Adipocyte (in vitro differentiated cells): ENCODE results near the gene VANGL1.

Experiments used
- DNase-seq: peaks from one replicate; pipeline ENCODE4 v3.0.0-alpha.2; 2015; ENCODE audit warnings: low read depth
- H3K27me3 ChIP-seq: replicated peaks from 2 replicates; pipeline ENCODE4 v1.7.0; 2013; ENCODE audit warnings: mild to moderate bottlenecking, low read length, moderate library complexity; ENCODE audit not compliant: control insufficient read depth, insufficient read depth
- H3K36me3 ChIP-seq: 2 replicates; pipeline ENCODE4 v1.7.0; 2013; ENCODE audit warnings: low read length, mild to moderate bottlenecking, moderate library complexity; ENCODE audit not compliant: control insufficient read depth, insufficient read depth, severe bottlenecking
- H3K4me1 ChIP-seq: 2 replicates; pipeline ENCODE4 v1.7.0; 2013; ENCODE audit warnings: mild to moderate bottlenecking, low read length, moderate library complexity; ENCODE audit not compliant: control insufficient read depth, insufficient read depth
- H3K4me3 ChIP-seq: 2 replicates; pipeline ENCODE4 v1.7.0; 2013; ENCODE audit warnings: mild to moderate bottlenecking, low read length, moderate library complexity
- H3K9ac ChIP-seq: 2 replicates; pipeline ENCODE4 v1.7.0; 2013; ENCODE audit warnings: mild to moderate bottlenecking, low read length, moderate library complexity
- H3K9me3 ChIP-seq: 2 replicates; pipeline ENCODE4 v1.7.0; 2013; ENCODE audit warnings: mild to moderate bottlenecking, low read length, moderate library complexity; ENCODE audit not compliant: control insufficient read depth

The VANGL1 gene

GRCh38 chr1:115641762-115642167 lies at the start of gene VANGL1:
Gene VANGL1 (plus strand): TSS chr1:115641970. CDS start chr1:115651414, 9,444 bp downstream.
- peak within 1 kb of the TSS; percentile 91 for H3K9ac ChIP-seq
- peaks cover 10% of the 10 kb centered on the region for H3K4me1 ChIP-seq
- H3K9me3 ChIP-seq: peaks cover 19% of the 10 kb centered on the region
- H3K27me3 ChIP-seq: no peaks in the 10 kb centered on the region
- peak within 1 kb of the TSS; percentile 92 for H3K4me3 ChIP-seq
- H3K36me3 ChIP-seq: no peaks in the 10 kb centered on the region
- DNase-seq: peak; percentile 86

DNA sequence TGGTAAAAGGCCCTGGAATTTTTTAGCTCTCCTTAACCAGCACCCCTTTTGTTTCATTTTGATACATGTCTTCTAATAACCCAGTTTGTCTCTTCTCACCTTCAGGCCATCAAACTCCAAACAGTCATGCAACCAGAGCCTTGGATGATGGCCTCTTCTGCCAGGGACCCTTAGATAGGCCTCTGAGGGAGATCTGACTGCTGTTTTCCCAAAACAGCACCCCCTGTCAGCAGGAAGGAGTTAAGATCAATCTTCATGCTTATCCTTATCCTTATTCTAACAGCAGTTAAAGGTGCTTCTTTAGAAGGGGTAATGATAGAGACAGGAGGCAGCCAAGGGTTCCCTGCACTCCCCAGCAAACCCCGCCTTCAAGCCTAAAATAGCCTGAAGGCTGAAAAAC lies 49.5 kb upstream of the VANGL1 start:
- Histone ChIP-seq H3K4me1 (peaks cover 15% of the 10 kb centered on the region), H3K9ac (no peak overlapping the region), H3K36me3 (no peaks in the 10 kb centered on the region), H3K9me3 (peaks cover 46% of the 10 kb centered on the region), H3K27me3 (no peaks in the 10 kb centered on the region), H3K4me3 (no peak overlapping the region)
- no peak for DNase-seq

- Histone ChIP-seq H3K27me3 (no peaks in the 10 kb centered on the region), H3K4me3 (no peak overlapping the region), H3K9ac (no peak overlapping the region), H3K36me3 (no peaks in the 10 kb centered on the region), H3K9me3 (peaks cover 32% of the 10 kb centered on the region), H3K4me1 (peaks cover 15% of the 10 kb centered on the region)
- no peak for DNase-seq
Observed at GRCh38 chr1:115593365-115594259, 48.2 kb upstream of the VANGL1 start.

DNA sequence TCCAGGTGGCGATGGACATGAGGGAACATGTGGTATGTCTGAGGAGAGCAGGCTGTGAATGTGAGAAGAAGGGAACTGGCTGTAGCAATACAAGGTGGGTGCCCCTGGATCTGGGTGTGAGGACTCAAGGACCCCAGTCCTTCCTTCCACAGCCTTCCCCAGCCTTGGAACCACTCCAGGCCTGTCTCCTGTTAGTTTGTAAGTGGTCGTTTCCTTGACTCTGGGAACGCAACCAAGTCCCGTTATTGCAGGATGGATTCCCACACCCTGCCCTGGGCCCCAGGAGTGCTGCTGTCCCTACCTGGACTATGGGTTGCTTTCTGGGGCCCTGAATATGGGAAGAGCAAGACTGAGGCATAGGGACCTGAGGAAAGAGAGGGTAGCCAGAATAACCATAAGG lies 47.2 kb upstream of the VANGL1 start:
- no peak for DNase-seq
- Histone ChIP-seq H3K4me3 (no peak overlapping the region), H3K27me3 (no peaks in the 10 kb centered on the region), H3K9ac (no peak overlapping the region), H3K36me3 (no peaks in the 10 kb centered on the region), H3K9me3 (peaks cover 22% of the 10 kb centered on the region), H3K4me1 (peaks cover 15% of the 10 kb centered on the region)

GRCh38 chr1:115595279-115596079 lies 46.3 kb upstream of the VANGL1 start:
- H3K9ac ChIP-seq: peak overlapping the region; percentile 27
- peaks cover 15% of the 10 kb centered on the region for H3K4me1 ChIP-seq
- peaks cover 13% of the 10 kb centered on the region for H3K9me3 ChIP-seq
- DNase-seq: peak; percentile 96
- H3K36me3 ChIP-seq: no peaks in the 10 kb centered on the region
- no peaks in the 10 kb centered on the region for H3K27me3 ChIP-seq
- H3K4me3 ChIP-seq: no peak overlapping the region

- Histone ChIP-seq H3K4me1 (peaks cover 15% of the 10 kb centered on the region), H3K9ac (peak overlapping the region; percentile 20), H3K27me3 (no peaks in the 10 kb centered on the region), H3K4me3 (no peak overlapping the region), H3K9me3 (peaks cover 6% of the 10 kb centered on the region), H3K36me3 (no peaks in the 10 kb centered on the region)
- no peak for DNase-seq
Observed at GRCh38 chr1:115596080-115596780, 45.5 kb upstream of the VANGL1 start.

GRCh38 chr1:115604508-115604907 lies 37.3 kb upstream of the VANGL1 start:
- peaks cover 4% of the 10 kb centered on the region for H3K4me1 ChIP-seq
- no peak overlapping the region for H3K9ac ChIP-seq
- no peaks in the 10 kb centered on the region for H3K27me3 ChIP-seq
- DNase-seq: no peak
- H3K4me3 ChIP-seq: no peak overlapping the region
- no peaks in the 10 kb centered on the region for H3K9me3 ChIP-seq
- H3K36me3 ChIP-seq: no peaks in the 10 kb centered on the region

DNA sequence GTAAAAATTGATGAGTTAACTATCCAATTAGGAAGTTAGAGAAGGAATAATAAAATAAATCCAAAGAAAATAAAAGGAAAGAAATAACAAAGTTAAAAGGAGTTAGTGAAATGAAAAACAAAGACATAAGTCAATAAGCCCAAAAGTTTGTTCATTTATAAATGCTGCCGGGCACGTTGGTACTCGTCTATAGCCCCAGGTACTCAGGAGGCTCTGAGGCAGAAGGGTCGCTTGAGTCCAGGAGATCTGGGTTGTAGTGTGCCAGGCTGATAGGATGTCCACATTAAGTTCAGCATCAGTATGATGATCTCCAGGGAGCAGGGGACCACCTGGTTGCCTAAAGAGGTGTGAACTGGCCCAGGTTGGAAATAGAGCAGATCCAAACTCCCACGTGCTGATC lies 35.5 kb upstream of the VANGL1 start:
- H3K36me3 ChIP-seq: no peaks in the 10 kb centered on the region
- no peak overlapping the region for H3K4me3 ChIP-seq

DNA sequence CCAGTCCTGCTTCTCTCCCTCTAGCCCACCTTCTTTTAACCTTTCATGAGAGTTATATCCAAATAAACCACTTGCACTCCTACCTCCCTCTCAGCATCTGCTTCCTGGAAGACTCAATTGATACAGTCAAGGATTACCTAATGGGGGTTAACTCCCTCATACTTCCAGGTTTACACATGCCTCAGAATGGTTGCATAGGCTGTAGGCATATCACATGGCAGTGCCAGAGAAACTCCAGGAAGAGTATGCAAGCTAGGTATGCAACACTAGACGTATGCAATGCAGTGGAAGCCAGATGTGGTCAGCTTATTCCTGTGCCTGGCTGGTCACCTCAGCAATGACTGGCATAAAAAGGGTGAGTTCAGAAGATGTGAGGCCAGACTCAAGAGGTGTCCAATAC lies 32.7 kb upstream of the VANGL1 start:
- no peak for DNase-seq
- Histone ChIP-seq H3K27me3 (peaks cover 6% of the 10 kb centered on the region), H3K4me3 (no peak overlapping the region), H3K36me3 (no peaks in the 10 kb centered on the region), H3K4me1 (peaks cover 4% of the 10 kb centered on the region), H3K9ac (no peak overlapping the region), H3K9me3 (no peaks in the 10 kb centered on the region)

More for the DNA sequence above, 35.5 kb upstream of the VANGL1 start:
- Histone ChIP-seq H3K9me3 (no peaks in the 10 kb centered on the region), H3K27me3 (no peaks in the 10 kb centered on the region), H3K9ac (no peak overlapping the region), H3K4me1 (peaks cover 4% of the 10 kb centered on the region)
- no peak for DNase-seq

GRCh38 chr1:115613767-115614166 lies 28.0 kb upstream of the VANGL1 start:
- Histone ChIP-seq H3K27me3 (peaks cover 24% of the 10 kb centered on the region), H3K4me3 (no peak overlapping the region)

GRCh38 chr1:115620453-115620852 lies 21.3 kb upstream of the VANGL1 start:
- H3K27me3 ChIP-seq: peaks cover 15% of the 10 kb centered on the region
- H3K9me3 ChIP-seq: peaks cover 41% of the 10 kb centered on the region
- DNase-seq: no peak
- H3K4me3 ChIP-seq: no peak overlapping the region
- no peaks in the 10 kb centered on the region for H3K4me1 ChIP-seq
- no peak overlapping the region for H3K9ac ChIP-seq
- no peaks in the 10 kb centered on the region for H3K36me3 ChIP-seq

More at GRCh38 chr1:115613767-115614166, 28.0 kb upstream of the VANGL1 start:
- Histone ChIP-seq H3K9ac (no peak overlapping the region), H3K4me1 (no peaks in the 10 kb centered on the region), H3K36me3 (no peaks in the 10 kb centered on the region), H3K9me3 (peaks cover 13% of the 10 kb centered on the region)
- DNase-seq: no peak
